IMR-90 (cell line): Measurements from ENCODE around the gene SLC39A8. TPM values are rescaled to one million over a fixed set of nuclear protein-coding genes. Genes with fewer than 3 reads are reported as not detected.

ENCODE experiments used
- ATAC-seq: fragments of 200-7000 bp; cut with Tn5 transposase; 2 replicates; pipeline ENCODE4 v1.9.1; 2020; ENCODE audit warnings: low read depth, mild to moderate bottlenecking, moderate library complexity
- BruUV-seq: library from RNA; stranded (reverse); fragments of 400-500 nt; replicated peaks from 2 replicates; lab custom pipeline; 2021; lab: Mats Ljungman, UMichigan
- CTCF ChIA-PET: fragments of 300-600 bp; formaldehyde crosslinking; extraction: SDS; loops from one replicate; lab custom pipeline; 2021; ENCODE audit warnings: antibody characterized with exemption; lab: Yijun Ruan, JAX
- POLR2A ChIA-PET: fragments of 300-600 bp; sonication (Branson Sonifier 250); formaldehyde crosslinking; loops from one replicate; lab custom pipeline; 2022; ENCODE audit warnings: antibody characterized with exemption; ENCODE audit not compliant: unreplicated experiment; lab: Charles Lee
- DNase-seq: peaks from one replicate; pipeline ENCODE4 v3.0.0; 2013
- H2AFZ ChIP-seq: replicated peaks from 2 replicates; pipeline ENCODE3; 2013; ENCODE audit warnings: low read length, mild to moderate bottlenecking; ENCODE audit not compliant: poor library complexity
- H2AK5ac ChIP-seq: 2 replicates; pipeline ENCODE4 v1.6.1; 2013; ENCODE audit warnings: low read depth, low read length, inconsistent platforms
- H2AK9ac ChIP-seq: replicated peaks from 2 replicates; pipeline ENCODE3; 2013; ENCODE audit warnings: mild to moderate bottlenecking, low read depth, low read length, moderate library complexity; ENCODE audit not compliant: poor library complexity
- H2BK120ac ChIP-seq: 2 replicates; pipeline ENCODE4 v1.6.1; 2013; ENCODE audit warnings: low read depth, low read length, inconsistent platforms
- H2BK15ac ChIP-seq: 3 replicates; pipeline ENCODE4 v1.6.1; 2013; ENCODE audit warnings: low read depth, low read length, inconsistent platforms
- H2BK20ac ChIP-seq: 2 replicates; pipeline ENCODE4 v1.6.1; 2013; ENCODE audit warnings: low read depth, mild to moderate bottlenecking, inconsistent platforms, low read length, moderate library complexity
- H2BK5ac ChIP-seq: 2 replicates; pipeline ENCODE4 v1.6.1; 2013; ENCODE audit warnings: mild to moderate bottlenecking, low read depth, low read length, inconsistent platforms; ENCODE audit not compliant: poor library complexity, severe bottlenecking
- H3K14ac ChIP-seq: replicated peaks from 2 replicates; pipeline ENCODE4 v1.6.1; 2013; ENCODE audit warnings: low read depth, low read length, inconsistent platforms
- H3K18ac ChIP-seq: 2 replicates; pipeline ENCODE4 v1.6.1; 2013; ENCODE audit warnings: low read depth, low read length, control low read depth
- H3K23ac ChIP-seq: 2 replicates; pipeline ENCODE4 v1.6.1; 2013; ENCODE audit warnings: low read depth, low read length, inconsistent platforms
- H3K27ac ChIP-seq: 2 replicates; pipeline ENCODE4 v1.5.1; 2013; ENCODE audit warnings: mild to moderate bottlenecking, control low read depth, low read length; ENCODE audit not compliant: insufficient read depth
- H3K27me3 ChIP-seq: 2 replicates; pipeline ENCODE4 v1.6.1; 2013; ENCODE audit warnings: low read length; ENCODE audit not compliant: control insufficient read depth, insufficient read depth
- H3K36me3 ChIP-seq: 2 replicates; pipeline ENCODE4 v1.6.1; 2013; ENCODE audit warnings: low read length, mixed read lengths; ENCODE audit not compliant: control insufficient read depth, insufficient read depth
- H3K4ac ChIP-seq: 2 replicates; pipeline ENCODE4 v1.6.1; 2013; ENCODE audit warnings: low read depth, low read length, inconsistent platforms
- H3K4me1 ChIP-seq: 2 replicates; pipeline ENCODE4 v1.6.1; 2013; ENCODE audit warnings: low read length, mixed read lengths; ENCODE audit not compliant: control insufficient read depth, insufficient read depth
- H3K4me2 ChIP-seq: 2 replicates; pipeline ENCODE4 v1.6.1; 2013; ENCODE audit warnings: low read depth, mild to moderate bottlenecking, control low read depth, low read length, moderate library complexity
- H3K4me3 ChIP-seq: 2 replicates; pipeline ENCODE4 v1.5.1; 2013; ENCODE audit warnings: low read depth, mild to moderate bottlenecking, control low read depth, low read length, moderate library complexity; ENCODE audit not compliant: insufficient read depth
- H3K56ac ChIP-seq: 2 replicates; pipeline ENCODE4 v1.6.1; 2013; ENCODE audit warnings: low read length, inconsistent platforms; ENCODE audit not compliant: insufficient read depth; ENCODE audit errors: extremely low read depth
- H3K79me1 ChIP-seq, 2 experiments: 2 replicates each; pipeline ENCODE4 v1.6.1; 2013; ENCODE audit warnings: low read length in 2 of 2, inconsistent platforms in 1 of 2, low read depth in 1 of 2
- H3K9ac ChIP-seq: 2 replicates; pipeline ENCODE4 v1.6.1; 2013; ENCODE audit warnings: low read depth, low read length, control low read depth
- H3K9me1 ChIP-seq: 2 replicates; pipeline ENCODE4 v1.6.1; 2013; ENCODE audit warnings: low read length, inconsistent platforms; ENCODE audit not compliant: insufficient read depth
- H3K9me3 ChIP-seq: 2 replicates; pipeline ENCODE4 v1.6.1; 2013; ENCODE audit warnings: low read length; ENCODE audit not compliant: control insufficient read depth, insufficient read depth
- H4K20me1 ChIP-seq: 2 replicates; pipeline ENCODE4 v1.6.1; 2013; ENCODE audit warnings: low read length, inconsistent platforms; ENCODE audit not compliant: insufficient read depth
- H4K5ac ChIP-seq: 2 replicates; pipeline ENCODE4 v1.6.1; 2013; ENCODE audit warnings: mild to moderate bottlenecking, low read depth, low read length, control low read depth
- H4K8ac ChIP-seq, 2 experiments: 2 replicates each; pipeline ENCODE4 v1.6.1; 2013; ENCODE audit warnings: low read depth in 2 of 2, low read length in 2 of 2, control low read depth in 1 of 2, inconsistent platforms in 1 of 2
- H4K91ac ChIP-seq: 2 replicates; pipeline ENCODE4 v1.6.1; 2013; ENCODE audit warnings: low read depth, low read length, inconsistent platforms; ENCODE audit not compliant: insufficient read depth
- BHLHE40 ChIP-seq: fragments of 150-350 bp; IDR thresholded peaks from 2 replicates; pipeline ENCODE4 v1.6.1; 2016; ENCODE audit warnings: mild to moderate bottlenecking, low read depth, low read length
- CEBPB ChIP-seq: IDR thresholded peaks from 2 replicates; pipeline ENCODE4 v1.6.1; 2012; ENCODE audit warnings: low read depth, low read length, improper control_type of control experiment
- CHD1 ChIP-seq: IDR thresholded peaks from 2 replicates; pipeline ENCODE4 v1.6.1; 2012; ENCODE audit warnings: low read depth, low read length, improper control_type of control experiment
- ELK1 ChIP-seq: fragments of 150-350 bp; IDR thresholded peaks from 2 replicates; pipeline ENCODE4 v1.6.1; 2016; ENCODE audit warnings: low read depth, mild to moderate bottlenecking, low read length, moderate library complexity, borderline replicate concordance
- FOS ChIP-seq: fragments of 150-350 bp; IDR thresholded peaks from 2 replicates; pipeline ENCODE4 v1.6.1; 2016; ENCODE audit warnings: low read depth, low read length
- MAFK ChIP-seq: IDR thresholded peaks from 2 replicates; pipeline ENCODE4 v1.6.1; 2012; ENCODE audit warnings: low read depth, low read length, improper control_type of control experiment
- MAZ ChIP-seq: IDR thresholded peaks from 2 replicates; pipeline ENCODE4 v1.6.1; 2012; ENCODE audit warnings: low read depth, mild to moderate bottlenecking, low read length, improper control_type of control experiment, moderate library complexity, borderline replicate concordance
- MXI1 ChIP-seq: IDR thresholded peaks from 2 replicates; pipeline ENCODE4 v1.6.1; 2012; ENCODE audit warnings: low read depth, mild to moderate bottlenecking, low read length, moderate library complexity, borderline replicate concordance
- NFE2L2 ChIP-seq: fragments of 150-350 bp; IDR thresholded peaks from 2 replicates; pipeline ENCODE4 v1.6.1; 2016; ENCODE audit warnings: low read depth, mild to moderate bottlenecking, low read length
- RAD21 ChIP-seq: IDR thresholded peaks from 2 replicates; pipeline ENCODE4 v1.6.1; 2012; ENCODE audit warnings: low read length, improper control_type of control experiment
- RCOR1 ChIP-seq: IDR thresholded peaks from 2 replicates; pipeline ENCODE4 v1.6.1; 2012; ENCODE audit warnings: mild to moderate bottlenecking, low read length, improper control_type of control experiment; ENCODE audit not compliant: insufficient replicate concordance
- RFX5 ChIP-seq: IDR thresholded peaks from 2 replicates; pipeline ENCODE4 v1.8.0; 2012; ENCODE audit warnings: low read depth, mild to moderate bottlenecking, low read length, moderate library complexity
- SMC3 ChIP-seq: fragments of 150-350 bp; IDR thresholded peaks from 2 replicates; pipeline ENCODE4 v1.6.1; 2016; ENCODE audit warnings: low read depth, mild to moderate bottlenecking, antibody characterized with exemption, low read length, moderate library complexity
- WGBS, 2 experiments: methylation state at CpG; one replicate each; pipeline versions ENCODE4 v1.1.5 to v1.1.7; 2013; ENCODE audit warnings: missing lambda C conversion rate in 2 of 2; ENCODE audit not compliant: insufficient read length in 1 of 2; ENCODE audit errors: extremely low coverage in 2 of 2; 5-methylcytosine and 5-hydroxymethylcytosine counted together
- dilution Hi-C: fragments of 300-500 bp; cut with HindIII; formaldehyde crosslinking; loops from one replicate; pipeline ENCODE4 v1.14.3; 2018; ENCODE audit warnings: low sequenced_read_pairs; ENCODE audit not compliant: unreplicated experiment
- in situ Hi-C: fragments of 300-500 bp; cut with MboI; formaldehyde crosslinking; loops from 3 replicates; pipeline ENCODE4 v1.14.3; 2019; ENCODE audit warnings: low sequenced_read_pairs, inconsistent platforms, mixed read lengths
- intact Hi-C: fragments of 100-400 bp; cut with micrococcal nuclease; formaldehyde crosslinking; loops from 2 replicates; pipeline ENCODE4 v1.10.0; 2022
- polyA plus RNA-seq, 3 experiments: library from polyadenylated mRNA; depleted of rRNA; stranded (reverse); fragments of >200 nt; gene quantifications; 2 replicates each; pipeline ENCODE4 v1.2.3, GENCODE V29; 2012; ENCODE audit warnings: low replicate concordance in 1 of 3
- total RNA-seq: library from RNA; depleted of rRNA; stranded (reverse); fragments of >200 nt; gene quantifications from 2 replicates; pipeline ENCODE4 v1.2.3, GENCODE V29; 2012
- TF ChIP-seq, protein P1 (sequence below): fragments of 150-350 bp; IDR thresholded peaks from 2 replicates; pipeline ENCODE4 v1.6.1; 2017; ENCODE audit warnings: mild to moderate bottlenecking, antibody characterized with exemption, low read length, low read depth
- TF ChIP-seq, protein P2 (sequence below): conservative IDR thresholded peaks from 2 replicates; pipeline ENCODE4 v1.5.1; 2012; ENCODE audit warnings: mild to moderate bottlenecking, low read depth, low read length, improper control_type of control experiment

The SLC39A8 gene
- total and polyA plus RNA-seq, 2 of the 4 experiments (the other 2 are of a cell fraction): 0.05 to 0.18 TPM

- in situ Hi-C loops: no loop called here
- no peak for ATAC-seq
- dilution Hi-C loops: no loop called here
Observed at GRCh38 chr4:102234243-102234838, 110.9 kb downstream of the SLC39A8 start.

More at GRCh38 chr4:102234243-102234838, 110.9 kb downstream of the SLC39A8 start:
- no peak for DNase-seq
- Histone ChIP-seq H2BK15ac (no peak overlapping the region), H3K4me1 (no peaks in the 10 kb centered on the region), H2BK20ac (no peak overlapping the region), H2AK9ac (no peak overlapping the region), H3K36me3 (no peaks in the 10 kb centered on the region), H2AK5ac (no peak overlapping the region), H2BK5ac (no peak overlapping the region), H2AFZ (no peak overlapping the region), H3K9me1 (no peaks in the 10 kb centered on the region), H3K4ac (no peak overlapping the region), H3K4me3 (no peak overlapping the region), H4K5ac (no peak overlapping the region), H3K56ac (no peak overlapping the region), H3K27ac (no peak overlapping the region), H3K9me3 (no peaks in the 10 kb centered on the region; the same call in 1 of the 2 replicates), H3K14ac (no peak overlapping the region), H3K27me3 (no peaks in the 10 kb centered on the region), H3K9ac (no peak overlapping the region), H3K79me1 (no peaks in the 10 kb centered on the region), H3K23ac (no peak overlapping the region), H3K4me2 (no peak overlapping the region), H4K8ac (no peak overlapping the region), H4K20me1 (no peaks in the 10 kb centered on the region), H3K18ac (no peak overlapping the region), H2BK120ac (no peak overlapping the region), H4K91ac (no peak overlapping the region)
- CTCF ChIA-PET: no interaction called here
- no peak for TF ChIP-seq MAZ
- TF ChIP-seq RCOR1: no peak
- no peak for TF ChIP-seq CEBPB
- no peak for TF ChIP-seq SMC3
- TF ChIP-seq, protein P1, sequence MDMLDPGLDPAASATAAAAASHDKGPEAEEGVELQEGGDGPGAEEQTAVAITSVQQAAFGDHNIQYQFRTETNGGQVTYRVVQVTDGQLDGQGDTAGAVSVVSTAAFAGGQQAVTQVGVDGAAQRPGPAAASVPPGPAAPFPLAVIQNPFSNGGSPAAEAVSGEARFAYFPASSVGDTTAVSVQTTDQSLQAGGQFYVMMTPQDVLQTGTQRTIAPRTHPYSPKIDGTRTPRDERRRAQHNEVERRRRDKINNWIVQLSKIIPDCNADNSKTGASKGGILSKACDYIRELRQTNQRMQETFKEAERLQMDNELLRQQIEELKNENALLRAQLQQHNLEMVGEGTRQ: no peak
- TF ChIP-seq NFE2L2: no peak
- no peak for TF ChIP-seq MXI1
- TF ChIP-seq MAFK: no peak
- no peak for TF ChIP-seq ELK1
- no peak for TF ChIP-seq RAD21
- TF ChIP-seq FOS: no peak
- TF ChIP-seq RFX5: no peak
- no peak for TF ChIP-seq BHLHE40
- TF ChIP-seq, protein P2, sequence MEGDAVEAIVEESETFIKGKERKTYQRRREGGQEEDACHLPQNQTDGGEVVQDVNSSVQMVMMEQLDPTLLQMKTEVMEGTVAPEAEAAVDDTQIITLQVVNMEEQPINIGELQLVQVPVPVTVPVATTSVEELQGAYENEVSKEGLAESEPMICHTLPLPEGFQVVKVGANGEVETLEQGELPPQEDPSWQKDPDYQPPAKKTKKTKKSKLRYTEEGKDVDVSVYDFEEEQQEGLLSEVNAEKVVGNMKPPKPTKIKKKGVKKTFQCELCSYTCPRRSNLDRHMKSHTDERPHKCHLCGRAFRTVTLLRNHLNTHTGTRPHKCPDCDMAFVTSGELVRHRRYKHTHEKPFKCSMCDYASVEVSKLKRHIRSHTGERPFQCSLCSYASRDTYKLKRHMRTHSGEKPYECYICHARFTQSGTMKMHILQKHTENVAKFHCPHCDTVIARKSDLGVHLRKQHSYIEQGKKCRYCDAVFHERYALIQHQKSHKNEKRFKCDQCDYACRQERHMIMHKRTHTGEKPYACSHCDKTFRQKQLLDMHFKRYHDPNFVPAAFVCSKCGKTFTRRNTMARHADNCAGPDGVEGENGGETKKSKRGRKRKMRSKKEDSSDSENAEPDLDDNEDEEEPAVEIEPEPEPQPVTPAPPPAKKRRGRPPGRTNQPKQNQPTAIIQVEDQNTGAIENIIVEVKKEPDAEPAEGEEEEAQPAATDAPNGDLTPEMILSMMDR: no peak
- no peak for TF ChIP-seq CHD1
- intact Hi-C loops: no loop called here
- POLR2A ChIA-PET: no interaction called here
- 80% methylated on average over 8 of the region's 15 CpGs; no CpG with 5 or more reads in 1 of the 2 experiments for WGBS, 2 experiments
- BruUV-seq: no TSS peak
